HG03469 (cell line): Measurements from ENCODE around the gene COL11A2.

Experiments used
- ATAC-seq: cut with Tn5 transposase; IDR thresholded peaks from one replicate; pipeline ENCODE4 v1.9.1; 2021; ENCODE audit warnings: mild to moderate bottlenecking, moderate library complexity, moderate number of reproducible peaks; ENCODE audit not compliant: unreplicated experiment

The COL11A2 gene

DNA sequence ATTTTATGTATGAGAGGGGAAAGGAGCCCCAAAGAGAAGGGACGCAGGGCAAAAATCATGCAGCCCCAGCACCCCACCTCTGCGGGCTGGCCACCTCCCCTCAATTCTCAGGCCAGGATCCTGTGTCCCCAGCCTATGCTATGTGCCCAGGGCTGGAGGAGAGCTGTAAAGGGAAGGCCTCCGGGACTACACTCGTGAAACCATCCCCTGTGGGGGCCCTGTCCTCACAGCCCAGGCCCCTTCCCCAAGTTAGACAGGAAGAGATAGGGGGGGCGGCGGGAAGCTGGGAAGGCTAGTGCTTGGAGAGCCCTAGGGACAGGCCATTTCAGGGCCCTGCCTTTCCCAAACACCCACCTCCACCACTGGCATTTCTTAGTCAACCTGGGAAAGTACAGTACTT, 1.4 kb upstream of the COL11A2 start:
- no peak for ATAC-seq

DNA sequence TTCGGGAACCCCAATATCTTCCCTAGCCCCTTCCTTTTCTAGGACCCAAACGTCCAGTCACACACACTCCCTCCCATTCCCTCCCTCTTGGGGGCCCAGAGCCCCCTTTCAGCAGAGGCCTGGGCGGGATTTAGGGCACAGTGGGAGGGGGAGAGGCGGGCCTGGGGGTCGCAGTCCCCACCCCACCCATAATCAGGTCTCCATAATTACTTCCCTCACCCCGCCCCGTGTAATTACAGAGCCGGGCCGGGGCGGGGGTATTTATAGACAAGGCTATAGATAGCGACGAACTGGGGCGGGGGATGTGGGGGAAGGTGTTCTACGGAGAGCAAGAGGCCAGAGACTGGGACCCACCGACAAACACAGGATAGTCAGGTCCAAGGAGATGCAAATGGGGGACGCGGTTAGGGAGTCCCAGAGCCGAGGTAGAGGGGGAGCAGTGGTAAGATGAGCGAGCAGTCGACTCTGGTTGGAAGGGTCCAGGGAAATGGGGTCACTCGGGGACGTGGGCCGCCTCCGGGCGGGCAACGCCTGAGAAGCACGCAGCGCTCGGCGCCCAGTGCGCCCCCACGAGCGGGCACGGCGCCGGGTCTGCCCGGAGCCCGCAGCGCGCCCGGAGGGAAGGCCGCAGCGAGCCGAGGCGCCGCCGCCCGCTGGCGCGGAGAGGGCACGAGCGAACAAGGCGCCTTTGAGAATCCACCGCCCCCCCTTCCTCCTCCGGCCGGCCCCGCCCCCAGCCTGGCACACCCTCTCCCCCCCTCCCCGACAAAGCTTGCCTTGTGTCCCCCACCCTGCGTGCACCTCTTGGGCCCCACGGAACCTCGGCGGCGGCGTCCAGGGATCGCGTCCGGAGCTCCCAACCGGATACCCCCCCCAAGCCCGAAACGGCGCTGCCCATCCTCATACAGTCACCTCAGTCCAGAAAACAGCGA, 670 bp upstream of the COL11A2 start:
- ATAC-seq = no peak

DNA sequence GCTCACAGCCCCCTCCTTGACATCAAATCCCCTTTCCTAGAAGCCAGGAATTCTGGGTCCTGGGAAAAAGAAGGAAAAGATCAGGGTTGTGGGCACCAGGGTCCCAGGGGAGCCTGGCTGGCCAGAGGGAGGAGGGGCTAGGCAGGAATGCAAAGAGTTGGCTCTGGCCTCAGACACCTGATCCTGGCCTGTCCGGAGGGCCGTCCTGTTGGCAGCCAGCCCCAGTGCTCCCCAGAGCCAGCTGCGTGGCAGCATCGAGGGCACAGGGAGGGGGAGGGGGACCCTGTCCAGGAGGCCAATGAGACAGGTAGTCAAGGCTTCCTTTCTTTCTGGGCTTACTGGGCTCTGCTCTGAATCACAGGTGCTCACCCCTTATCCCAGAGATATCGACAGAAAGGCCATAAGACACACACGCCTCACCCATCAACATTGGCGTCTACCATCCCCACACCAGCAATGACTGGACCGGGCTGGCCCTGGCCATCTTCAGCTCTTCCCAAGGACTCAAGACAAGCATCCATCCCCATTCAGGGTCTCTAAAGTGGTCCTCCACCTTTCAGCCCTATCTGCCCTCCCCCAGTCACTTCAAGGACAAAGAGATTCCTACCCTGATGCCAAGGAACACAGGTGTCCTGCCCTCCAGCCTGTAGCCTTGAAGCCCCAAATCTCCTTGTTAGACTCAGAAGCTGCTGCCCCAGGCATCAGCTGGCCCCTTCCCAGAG, 723 bp downstream of the COL11A2 start:
- ATAC-seq = no peak

DNA sequence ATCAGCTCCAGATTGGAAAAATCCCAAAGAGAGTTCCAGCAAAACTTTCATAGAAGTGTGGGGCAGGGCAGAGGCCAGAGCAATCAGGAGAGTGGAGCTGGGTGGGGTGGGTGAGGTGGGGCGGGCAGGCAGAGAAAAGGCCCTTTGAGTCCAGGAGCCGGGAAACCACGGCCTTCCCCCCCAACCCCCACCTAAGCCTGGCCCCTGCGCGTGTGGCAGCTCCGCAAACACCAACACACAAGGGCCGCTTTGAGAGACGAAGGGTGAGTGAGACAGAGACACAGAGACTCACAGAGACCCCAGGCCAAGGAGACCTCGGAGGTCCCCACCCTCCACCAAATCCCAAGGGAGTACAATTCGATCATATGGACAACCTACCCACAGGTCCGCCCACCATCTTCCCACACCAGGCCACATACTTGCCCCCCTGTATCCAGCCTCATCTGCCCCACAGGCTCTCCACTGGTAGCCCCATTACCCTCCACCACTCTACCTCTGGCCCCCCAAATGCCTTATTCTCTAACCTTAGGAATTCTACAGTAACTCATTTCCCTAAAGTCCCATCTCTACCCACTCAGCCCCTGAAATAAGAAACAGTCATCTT, 1.7 kb downstream of the COL11A2 start:
- ATAC-seq = no peak

DNA sequence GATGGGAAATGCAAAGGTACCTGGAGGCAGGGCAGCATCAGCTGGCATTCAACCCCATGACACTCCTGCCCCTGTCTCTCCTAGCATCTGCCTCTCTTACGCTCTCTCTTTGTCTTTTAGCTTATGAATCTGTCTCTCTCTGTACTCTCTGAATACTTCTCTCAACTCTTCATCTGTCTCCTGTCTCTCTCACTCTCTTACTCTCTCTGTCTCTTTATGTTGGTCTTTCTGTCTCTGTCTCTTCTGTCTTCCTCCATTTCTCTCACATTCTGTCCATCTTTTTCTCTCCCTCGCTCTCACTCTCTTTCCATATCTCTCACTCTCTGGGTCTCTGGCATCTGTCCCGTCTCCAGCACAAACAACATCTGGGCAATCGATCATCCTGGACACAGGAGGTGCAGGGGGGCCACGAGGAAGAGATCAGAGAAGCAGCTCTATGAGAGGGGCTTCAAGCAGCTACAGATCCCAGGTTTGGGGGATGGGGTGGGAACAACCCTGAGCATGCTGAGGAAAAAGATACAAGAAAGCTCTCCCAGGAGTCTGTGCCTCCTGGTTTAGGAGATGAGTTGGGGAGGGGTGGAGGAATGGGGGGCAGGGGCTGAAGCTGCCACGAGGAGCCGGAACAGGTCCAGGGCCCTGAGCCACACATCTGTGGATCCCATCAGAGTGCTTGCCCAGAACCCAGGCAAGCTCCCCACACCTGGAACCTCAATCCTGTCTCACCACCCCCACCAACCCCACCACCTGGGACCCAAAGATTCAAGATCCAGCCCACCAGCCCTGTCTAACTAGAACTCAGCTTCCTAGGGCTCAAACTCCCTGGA, 2.4 kb downstream of the COL11A2 start:
- ATAC-seq = no peak

DNA sequence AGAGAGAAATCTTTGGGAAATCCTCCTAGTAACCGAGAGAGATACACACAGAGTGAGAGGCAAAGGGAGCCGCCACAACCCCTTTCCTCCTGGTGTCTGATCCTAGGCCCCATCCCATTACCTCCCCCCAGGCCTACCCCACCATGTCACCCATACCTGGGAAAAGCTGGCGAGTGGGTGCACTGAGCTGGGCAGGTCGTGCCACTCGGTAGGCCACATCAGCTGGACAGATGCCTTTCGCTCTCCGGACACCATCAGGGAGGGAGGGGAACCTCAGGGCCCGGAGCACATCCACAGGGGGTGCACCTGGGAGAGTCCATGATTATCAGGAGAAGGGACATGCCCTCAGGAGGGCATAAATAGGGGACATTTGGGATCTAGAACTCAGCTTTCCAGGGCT, 3.1 kb downstream of the COL11A2 start:
- no peak for ATAC-seq

DNA sequence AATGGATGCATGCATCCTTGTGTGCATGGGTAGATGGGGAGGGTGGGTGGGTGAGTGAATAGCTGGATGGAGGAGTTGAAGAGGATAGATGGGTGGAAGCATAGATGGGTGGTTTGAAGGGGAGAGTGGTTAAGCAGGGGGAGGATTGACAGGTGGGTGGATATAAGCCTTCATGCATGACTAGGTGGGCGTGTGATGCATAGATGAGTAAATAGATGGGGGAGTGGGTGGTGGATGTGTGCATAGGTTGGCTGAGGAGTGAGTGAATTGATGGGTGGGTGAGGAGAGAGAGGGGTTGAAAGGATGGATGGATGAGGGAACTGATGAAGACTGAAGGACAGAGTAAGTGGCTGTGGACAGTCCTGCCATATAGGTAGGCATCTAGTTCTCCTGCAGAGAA, 4.5 kb downstream of the COL11A2 start:
- ATAC-seq = no peak

DNA sequence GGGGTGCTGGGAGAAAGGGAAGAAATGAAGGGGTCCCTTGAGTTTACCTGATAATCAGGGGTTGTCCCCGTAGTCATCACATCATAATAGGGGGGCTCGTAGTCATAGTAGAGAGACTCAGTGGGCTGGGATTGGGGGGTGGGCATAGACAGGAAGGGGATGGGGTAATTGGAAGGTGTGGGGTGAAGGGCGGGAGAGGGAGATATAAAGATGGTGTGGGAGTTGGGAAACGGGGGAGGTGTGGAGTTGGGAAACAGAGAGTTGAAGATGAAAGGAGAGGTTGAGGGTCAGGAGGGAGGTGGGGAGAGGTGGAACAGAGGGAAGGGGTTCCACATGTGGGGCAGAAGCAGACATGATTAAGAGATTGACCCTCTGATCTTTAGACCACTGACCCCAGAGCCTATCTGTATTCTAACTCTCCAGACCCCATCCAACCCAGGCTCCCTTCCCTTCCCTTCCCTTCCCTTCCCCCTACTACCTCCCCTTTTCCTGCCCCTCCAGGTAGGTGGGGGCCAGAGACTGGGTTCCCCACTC, 6.5 kb downstream of the COL11A2 start:
- ATAC-seq = no peak

DNA sequence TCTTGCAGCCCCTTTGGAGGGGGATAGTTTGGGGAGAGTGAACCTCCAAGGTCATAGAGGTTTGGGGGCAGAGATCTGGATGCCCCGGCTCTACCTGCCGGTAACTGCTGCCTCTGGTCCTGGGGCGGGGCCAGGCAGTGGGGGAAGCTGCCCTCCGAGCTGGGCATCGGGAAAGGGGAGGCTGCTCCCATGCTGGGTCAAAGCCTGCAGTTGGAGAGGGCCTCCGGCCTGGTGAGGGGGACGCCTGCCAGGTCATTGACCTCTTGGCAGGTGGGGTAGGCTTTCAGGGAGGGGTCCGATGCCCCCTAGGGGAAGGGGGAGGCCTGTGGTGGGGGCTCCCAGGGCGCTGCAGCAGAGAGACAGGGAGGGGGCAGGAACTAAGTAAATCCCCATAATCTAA, 7.1 kb downstream of the COL11A2 start:
- no peak for ATAC-seq

DNA sequence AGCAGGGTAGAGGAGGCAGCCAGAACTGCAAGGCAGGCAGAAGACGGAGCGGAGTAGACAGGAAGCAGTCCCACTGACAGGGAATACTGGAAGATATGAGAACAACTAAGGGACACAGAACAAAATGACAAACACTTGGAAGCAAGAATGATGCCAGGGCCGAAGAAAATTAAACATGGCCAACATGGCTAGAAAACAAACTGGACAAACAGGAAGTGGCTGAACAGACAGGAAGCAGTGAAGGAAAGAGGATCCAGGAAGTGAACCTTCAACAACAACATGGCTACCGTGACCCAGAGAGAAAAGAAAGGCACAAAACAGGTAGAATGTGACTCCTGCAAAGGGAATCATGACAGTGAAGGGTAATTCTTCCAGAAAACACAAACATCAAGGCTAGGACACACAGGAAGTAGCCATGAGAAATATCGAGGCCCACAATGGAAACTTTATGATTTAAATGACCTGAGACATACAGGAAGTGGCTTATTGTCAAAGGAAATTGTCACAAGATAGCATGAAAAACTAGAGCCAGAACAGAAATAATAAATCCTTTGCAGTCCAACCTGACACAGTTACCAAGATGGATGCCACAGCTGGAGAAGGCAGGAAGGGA, 9.1 kb downstream of the COL11A2 start:
- ATAC-seq = no peak

DNA sequence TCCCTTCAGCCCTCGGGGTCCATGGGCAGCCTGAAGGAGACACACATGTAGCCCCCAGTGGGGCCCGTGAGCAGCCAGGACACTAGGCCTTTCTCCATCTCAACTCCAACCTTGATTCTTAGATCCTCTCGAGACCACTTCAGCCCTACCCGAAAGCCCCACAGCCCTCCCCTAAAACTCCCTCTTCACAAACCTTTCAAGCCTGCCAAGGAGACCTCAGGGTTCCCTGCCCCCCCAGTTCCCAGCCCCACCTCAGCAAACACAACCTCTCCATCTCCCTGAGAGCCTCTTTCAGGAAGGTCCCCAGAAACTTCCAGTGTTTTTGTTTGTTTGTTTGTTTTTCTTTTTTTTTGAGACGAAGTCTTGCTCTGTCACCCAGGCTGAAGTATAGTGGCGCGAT, 11.1 kb downstream of the COL11A2 start:
- no peak for ATAC-seq

DNA sequence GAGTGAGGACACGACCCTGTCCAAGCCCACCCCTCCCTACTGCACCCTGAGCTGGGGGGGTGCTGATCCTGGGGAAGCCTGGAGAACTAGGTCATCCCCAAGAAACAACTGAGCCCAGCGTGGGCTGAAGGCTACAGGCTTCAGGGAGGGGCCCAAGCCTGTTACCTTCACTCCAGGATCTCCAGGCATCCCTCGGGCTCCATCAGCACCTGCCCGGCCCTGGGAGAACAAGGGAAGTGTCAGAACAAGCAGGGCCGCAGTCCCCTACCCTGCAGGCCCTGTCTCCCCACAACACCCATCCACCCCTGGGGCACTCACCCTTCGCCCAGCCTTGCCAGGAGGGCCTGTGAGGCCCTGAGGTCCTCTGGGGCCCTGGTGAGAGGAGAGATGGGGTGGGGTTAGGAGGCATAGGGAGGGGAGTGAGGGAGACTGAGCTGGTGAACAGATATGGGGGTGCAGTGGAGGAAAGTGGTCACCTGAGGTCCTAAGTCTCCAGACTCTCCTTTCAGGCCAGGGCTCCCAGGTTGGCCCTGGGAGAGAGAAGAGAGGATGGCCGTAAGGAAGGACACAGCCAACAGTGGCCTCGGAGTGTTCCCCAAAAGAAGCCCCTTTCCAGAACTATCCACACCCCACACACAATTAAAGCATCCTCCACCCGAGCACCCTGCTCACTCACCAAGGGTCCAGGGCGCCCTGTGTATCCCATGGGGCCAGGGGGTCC, 13.4 kb downstream of the COL11A2 start:
- ATAC-seq = no peak

DNA sequence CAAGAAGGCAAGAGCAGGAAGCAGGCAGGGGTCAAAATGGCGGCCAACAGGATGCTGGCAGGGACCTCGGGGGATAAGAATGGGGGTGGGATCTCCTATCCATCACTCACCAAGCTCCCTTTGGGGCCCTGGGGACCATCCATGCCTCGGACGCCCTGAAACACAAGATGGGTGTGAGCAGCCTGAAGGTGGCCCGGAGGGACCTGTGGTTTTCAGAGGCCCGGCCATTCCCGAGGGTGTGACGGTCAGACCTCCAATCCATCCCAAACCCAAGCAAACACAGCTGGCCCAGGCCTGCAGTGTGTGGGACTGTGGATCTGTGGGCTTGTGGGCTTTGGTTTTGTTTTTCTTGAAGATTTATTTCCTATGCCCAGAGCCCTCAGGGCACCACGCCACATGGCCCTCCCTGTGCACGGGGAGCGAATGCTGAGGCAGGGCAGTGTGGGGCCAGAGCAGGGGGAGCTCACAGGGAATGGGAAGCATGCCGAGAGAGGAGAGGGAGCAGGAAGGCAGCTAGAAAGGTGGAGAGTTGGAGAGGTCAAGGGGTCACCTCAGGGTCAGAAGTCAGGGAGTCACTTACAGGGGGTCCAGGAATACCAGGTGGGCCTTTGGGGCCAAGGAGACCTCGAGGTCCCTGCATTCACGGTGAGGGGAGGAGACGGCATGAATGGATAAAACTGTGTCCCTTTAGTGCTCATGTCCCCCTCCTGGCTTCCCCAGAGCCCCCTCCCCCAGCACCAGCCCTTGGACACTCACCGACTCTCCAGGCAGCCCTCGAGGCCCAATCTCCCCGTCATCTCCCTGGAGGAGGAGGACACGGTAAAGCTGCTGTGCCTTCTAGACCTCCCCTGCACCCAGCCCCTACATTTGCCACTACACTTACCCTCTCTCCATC, 14.5 kb downstream of the COL11A2 start:
- no peak for ATAC-seq

DNA sequence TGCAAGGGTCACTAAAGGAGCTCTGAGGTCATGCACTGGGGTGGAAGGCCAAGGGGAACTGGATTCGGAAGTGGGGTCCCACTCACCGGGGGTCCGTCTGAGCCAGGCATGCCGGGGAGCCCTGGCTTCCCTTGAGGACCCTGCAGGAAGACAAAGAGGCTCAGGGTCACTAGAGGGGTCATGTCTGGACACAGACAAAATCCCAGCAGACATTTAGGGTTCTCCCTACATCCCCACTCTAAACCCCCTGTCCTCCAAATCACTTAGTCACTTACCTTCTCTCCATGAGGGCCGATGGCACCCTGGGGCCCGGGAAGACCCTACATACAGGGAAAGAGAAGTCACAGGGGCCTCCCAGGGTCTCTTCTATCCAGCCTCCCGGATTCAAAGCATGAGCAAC, 15.4 kb downstream of the COL11A2 start:
- ATAC-seq = no peak

DNA sequence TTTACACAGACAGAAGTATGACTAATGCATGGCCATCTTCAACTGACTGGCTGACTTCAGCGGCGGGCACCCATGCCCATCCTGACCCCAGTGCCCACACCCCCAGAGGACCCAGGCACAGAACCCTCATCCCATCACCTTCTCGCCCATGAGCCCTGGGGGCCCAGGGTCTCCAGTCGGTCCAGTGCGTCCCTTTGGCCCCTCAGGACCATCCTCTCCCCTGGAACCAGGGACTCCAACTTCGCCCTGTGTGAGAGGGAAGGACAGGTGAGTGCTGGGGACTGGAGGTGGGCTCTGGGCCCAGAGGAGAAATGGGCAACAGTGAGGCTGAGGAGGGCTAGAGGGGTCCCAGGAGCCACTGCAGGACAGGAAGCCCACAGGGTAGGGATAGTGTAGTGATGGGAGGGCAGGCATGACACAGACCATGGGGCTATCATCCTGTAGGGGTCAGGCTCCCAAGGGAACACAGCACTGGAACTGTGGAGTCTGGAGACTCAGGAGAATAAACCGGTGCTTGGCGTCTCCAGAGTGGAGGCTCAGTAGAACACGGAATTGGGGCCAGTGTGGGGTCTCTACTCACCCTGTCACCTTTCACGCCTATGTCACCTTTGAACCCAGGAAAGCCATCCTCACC, 16.7 kb downstream of the COL11A2 start:
- no peak for ATAC-seq

DNA sequence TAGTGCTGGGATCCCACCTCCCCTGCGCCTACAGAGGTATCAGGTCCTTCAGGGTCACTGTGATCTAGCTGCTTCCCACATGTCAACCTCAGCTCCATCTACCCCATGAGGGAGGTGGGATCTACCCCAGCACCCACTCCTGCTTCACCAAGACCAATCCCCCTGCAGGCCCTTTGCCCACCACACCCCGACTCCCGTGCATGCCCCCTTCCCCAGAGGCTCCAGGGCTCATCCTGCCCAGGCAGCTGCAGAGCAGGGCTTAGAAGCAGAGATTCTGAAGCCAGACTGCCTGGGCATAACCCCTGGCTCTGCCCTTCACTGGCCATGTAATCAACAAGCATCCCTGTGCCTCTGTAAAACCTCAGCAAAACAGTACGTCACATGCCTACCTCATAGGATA, 17.5 kb downstream of the COL11A2 start:
- ATAC-seq = no peak

DNA sequence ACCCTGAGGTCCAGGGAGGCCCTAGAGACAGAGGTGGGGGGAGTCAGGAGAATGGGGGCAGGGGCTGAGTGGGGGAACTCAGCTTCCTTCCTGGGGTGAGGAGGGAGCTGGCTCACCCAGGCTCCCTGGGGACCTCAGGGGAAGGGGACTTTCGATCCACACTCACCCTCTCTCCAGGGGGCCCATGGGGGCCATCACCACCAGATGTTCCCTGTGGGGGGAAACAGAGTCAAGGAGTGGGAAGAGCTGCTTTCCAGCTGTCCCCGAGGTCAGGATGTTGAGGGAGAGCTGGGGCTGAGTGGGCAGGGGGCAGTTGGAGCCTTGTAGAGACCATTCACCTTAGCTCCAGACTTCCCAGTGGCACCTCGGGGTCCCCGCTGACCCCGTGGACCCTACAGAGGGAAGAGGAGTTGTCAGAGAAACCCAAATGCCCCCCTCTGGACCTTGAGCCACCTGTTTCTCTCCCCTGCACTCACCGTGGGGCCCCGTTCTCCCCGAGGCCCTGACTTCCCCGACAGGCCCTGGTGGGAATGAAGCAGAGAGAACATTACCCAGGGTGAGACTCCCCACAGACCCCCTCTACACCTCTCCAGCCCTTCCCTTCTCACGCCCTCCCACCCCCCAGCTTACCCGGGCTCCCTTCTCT, 18.6 kb downstream of the COL11A2 start:
- no peak for ATAC-seq
